Type B pancreatic cell (in vitro differentiated cells): Measurements from ENCODE around the gene DEPDC1B. TPM values are rescaled to one million over a fixed set of nuclear protein-coding genes. Genes with fewer than 3 reads are reported as not detected.

Experiments used
- DNase-seq: peaks from one replicate; pipeline ENCODE4 v3.0.0; 2021; ENCODE audit warnings: mixed read lengths; ENCODE audit not compliant: unreplicated experiment; ENCODE audit errors: extremely low spot score
- H3K27ac Mint-ChIP-seq: 2 replicates; pipeline ENCODE4 v1.8.0; 2021; ENCODE audit warnings: mild to moderate bottlenecking, mixed read lengths
- H3K27me3 Mint-ChIP-seq: 2 replicates; pipeline ENCODE4 v1.8.0; 2021; ENCODE audit warnings: mixed read lengths
- H3K36me3 Mint-ChIP-seq: 2 replicates; pipeline ENCODE4 v1.8.0; 2021; ENCODE audit warnings: mixed read lengths
- H3K4me1 Mint-ChIP-seq: one replicate; pipeline ENCODE4 v1.8.0; 2021; ENCODE audit warnings: mixed read lengths; ENCODE audit not compliant: unreplicated experiment
- H3K4me3 Mint-ChIP-seq: 2 replicates; pipeline ENCODE4 v1.8.0; 2021; ENCODE audit warnings: mild to moderate bottlenecking, mixed read lengths
- H3K9me3 Mint-ChIP-seq: 2 replicates; pipeline ENCODE4 v1.8.0; 2021; ENCODE audit warnings: mixed read lengths
- total RNA-seq: library from RNA; stranded (reverse); gene quantifications from 2 replicates; pipeline ENCODE4 v1.2.1, GENCODE V29; 2021; ENCODE audit warnings: low replicate concordance
- TF ChIP-seq, protein P1 (sequence below): fragments of 200-600 bp; sonication (generic); conservative IDR thresholded peaks from 2 replicates; pipeline ENCODE4 v1.5.0; 2021; ENCODE audit warnings: antibody characterized with exemption, mild to moderate bottlenecking

DEPDC1B gene
- total RNA-seq, 1 donor from 2014 or later, result 29.1 TPM

DNA sequence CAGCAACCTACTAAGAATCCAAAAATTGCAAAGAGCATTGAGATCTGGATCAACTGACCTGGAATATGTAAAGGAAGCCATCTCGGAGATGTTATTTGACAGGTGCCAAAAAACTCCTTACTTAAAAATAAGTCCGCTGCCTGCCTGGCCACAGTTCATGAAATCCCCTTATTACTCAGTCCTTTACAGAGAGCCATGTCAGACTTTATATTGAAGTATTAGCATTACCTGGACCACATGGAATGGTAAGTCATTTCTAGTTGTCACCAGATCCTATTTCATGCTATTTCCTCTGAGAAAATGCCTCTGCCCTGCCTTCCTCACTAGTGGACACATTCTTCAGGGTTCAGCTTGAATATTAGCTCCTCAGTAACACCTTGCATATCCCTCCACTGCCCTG, 115.7 kb downstream of the DEPDC1B start:
- Mint-ChIP-seq H3K27ac (no peak overlapping the region), H3K27me3 (no peaks in the 10 kb centered on the region), H3K9me3 (no peaks in the 10 kb centered on the region), H3K36me3 (no peaks in the 10 kb centered on the region), H3K4me3 (no peak overlapping the region), H3K4me1 (peaks cover 4% of the 10 kb centered on the region)
- TF ChIP-seq, protein P1, sequence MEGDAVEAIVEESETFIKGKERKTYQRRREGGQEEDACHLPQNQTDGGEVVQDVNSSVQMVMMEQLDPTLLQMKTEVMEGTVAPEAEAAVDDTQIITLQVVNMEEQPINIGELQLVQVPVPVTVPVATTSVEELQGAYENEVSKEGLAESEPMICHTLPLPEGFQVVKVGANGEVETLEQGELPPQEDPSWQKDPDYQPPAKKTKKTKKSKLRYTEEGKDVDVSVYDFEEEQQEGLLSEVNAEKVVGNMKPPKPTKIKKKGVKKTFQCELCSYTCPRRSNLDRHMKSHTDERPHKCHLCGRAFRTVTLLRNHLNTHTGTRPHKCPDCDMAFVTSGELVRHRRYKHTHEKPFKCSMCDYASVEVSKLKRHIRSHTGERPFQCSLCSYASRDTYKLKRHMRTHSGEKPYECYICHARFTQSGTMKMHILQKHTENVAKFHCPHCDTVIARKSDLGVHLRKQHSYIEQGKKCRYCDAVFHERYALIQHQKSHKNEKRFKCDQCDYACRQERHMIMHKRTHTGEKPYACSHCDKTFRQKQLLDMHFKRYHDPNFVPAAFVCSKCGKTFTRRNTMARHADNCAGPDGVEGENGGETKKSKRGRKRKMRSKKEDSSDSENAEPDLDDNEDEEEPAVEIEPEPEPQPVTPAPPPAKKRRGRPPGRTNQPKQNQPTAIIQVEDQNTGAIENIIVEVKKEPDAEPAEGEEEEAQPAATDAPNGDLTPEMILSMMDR, result no peak
- no peak for DNase-seq

DNA sequence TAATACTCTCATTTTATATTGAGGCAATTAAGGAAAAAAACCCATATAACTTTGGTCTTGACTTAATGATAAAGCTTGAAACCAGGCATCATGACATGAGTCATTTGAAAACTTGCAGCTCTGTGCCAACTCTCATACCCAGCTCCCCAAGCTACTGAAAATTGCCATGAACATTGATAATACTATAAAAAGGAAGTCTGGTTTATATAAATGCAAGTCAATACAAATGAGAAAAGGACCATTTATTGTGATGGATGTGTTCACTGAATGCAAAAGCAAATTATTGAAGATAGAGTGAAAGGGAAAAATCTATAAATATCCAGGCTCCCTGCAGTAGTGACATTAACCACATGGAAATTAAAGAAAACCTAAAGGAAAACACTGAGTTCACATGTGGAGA, 116.3 kb downstream of the DEPDC1B start:
- Mint-ChIP-seq H3K9me3 (no peaks in the 10 kb centered on the region), H3K4me3 (no peak overlapping the region), H3K36me3 (no peaks in the 10 kb centered on the region), H3K27ac (no peak overlapping the region), H3K27me3 (no peaks in the 10 kb centered on the region), H3K4me1 (peaks cover 4% of the 10 kb centered on the region)
- TF ChIP-seq, protein P1, result no peak
- no peak for DNase-seq

DNA sequence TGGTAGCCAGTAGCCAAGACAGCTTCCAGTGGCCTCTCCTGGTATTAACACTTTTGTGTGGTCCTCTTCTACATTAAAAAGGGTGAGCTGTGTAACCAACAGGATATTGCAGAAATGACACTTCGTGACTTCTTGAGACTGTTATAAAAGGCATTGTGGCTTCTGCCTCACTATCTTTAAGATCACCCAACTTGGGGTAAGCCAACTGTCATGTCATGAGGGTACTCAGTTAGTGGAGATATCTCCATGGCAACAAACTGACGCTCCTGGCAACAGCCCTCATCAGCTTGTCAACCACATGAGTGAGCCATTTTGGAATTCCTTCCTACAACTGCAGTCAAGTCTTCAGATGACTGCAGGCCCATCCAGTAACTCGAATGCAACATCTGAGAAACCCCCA, 121.7 kb downstream of the DEPDC1B start:
- no peaks in the 10 kb centered on the region for H3K4me1 Mint-ChIP-seq
- no peak overlapping the region for H3K4me3 Mint-ChIP-seq
- TF ChIP-seq, protein P1, result no peak
- no peaks in the 10 kb centered on the region for H3K36me3 Mint-ChIP-seq
- no peak for DNase-seq
- no peak overlapping the region for H3K27ac Mint-ChIP-seq
- no peaks in the 10 kb centered on the region for H3K27me3 Mint-ChIP-seq
- no peaks in the 10 kb centered on the region for H3K9me3 Mint-ChIP-seq

DNA sequence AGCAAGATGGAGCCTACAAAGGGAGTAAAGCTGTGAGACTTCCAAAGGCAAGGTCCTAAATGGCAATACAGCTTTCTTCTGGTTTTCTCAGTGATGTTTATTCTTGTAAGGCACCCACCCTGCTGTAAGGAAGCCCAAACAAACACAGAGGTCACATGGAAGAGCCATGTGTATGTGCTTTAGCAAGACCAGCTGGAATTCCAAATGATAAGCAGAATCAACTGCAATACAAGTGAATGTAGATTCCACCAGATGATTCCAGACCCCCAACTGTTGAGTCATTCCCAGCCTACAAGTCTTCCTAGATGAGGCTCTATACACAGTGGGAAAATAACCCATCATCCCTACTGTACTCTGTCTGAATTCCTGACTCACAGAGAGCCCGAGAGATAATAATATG, 122.8 kb downstream of the DEPDC1B start:
- H3K4me3 Mint-ChIP-seq, result no peak overlapping the region
- TF ChIP-seq, protein P1, result no peak
- H3K36me3 Mint-ChIP-seq, result no peaks in the 10 kb centered on the region
- H3K9me3 Mint-ChIP-seq, result no peaks in the 10 kb centered on the region
- no peak for DNase-seq
- H3K27me3 Mint-ChIP-seq, result no peaks in the 10 kb centered on the region
- H3K27ac Mint-ChIP-seq, result no peak overlapping the region
- no peaks in the 10 kb centered on the region for H3K4me1 Mint-ChIP-seq

DNA sequence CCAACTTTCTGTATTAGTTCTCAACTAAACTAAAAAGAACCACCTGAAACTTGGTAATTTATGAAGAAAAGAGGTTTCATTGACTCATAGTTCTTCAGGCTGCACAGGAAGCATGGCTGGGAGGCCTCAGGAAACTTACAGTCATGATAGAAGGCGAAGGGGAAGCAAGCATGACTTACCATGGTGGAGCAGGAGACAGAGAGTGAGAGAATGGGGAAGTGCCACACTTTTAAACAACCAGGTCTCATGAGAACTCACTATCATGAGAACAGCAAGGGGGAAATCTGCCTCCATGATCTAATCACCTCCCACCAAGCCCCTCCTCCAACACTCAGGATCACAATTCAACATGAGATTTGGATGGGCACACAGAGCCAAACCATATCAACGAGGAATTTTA, 123.5 kb downstream of the DEPDC1B start:
- Mint-ChIP-seq H3K27me3 (no peaks in the 10 kb centered on the region), H3K4me3 (no peak overlapping the region), H3K36me3 (no peaks in the 10 kb centered on the region), H3K9me3 (no peaks in the 10 kb centered on the region), H3K4me1 (no peaks in the 10 kb centered on the region), H3K27ac (no peak overlapping the region)
- no peak for DNase-seq
- TF ChIP-seq, protein P1, result no peak

DNA sequence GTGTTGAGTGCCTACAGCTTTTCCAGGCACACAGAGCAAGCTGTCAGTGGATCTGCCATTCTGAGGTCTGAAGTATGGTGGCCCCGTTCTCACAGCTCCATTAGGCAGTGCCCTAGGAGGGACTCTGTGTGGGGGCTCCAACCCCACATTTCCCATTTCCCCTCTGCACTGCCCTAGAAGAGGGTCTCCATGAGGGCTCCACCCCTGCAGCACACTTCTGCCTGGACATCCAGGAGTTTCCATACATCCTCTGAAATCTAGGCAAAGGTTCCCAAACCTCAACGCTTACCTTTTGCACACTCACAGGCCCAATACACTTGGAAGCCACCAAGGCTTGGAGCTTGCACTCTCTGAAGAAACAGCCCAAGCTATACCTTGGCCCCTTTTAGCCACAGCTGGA, 131.3 kb downstream of the DEPDC1B start:
- Mint-ChIP-seq H3K27me3 (no peaks in the 10 kb centered on the region), H3K4me3 (no peak overlapping the region), H3K36me3 (no peaks in the 10 kb centered on the region), H3K27ac (no peak overlapping the region), H3K4me1 (no peaks in the 10 kb centered on the region), H3K9me3 (peaks cover 3% of the 10 kb centered on the region)
- TF ChIP-seq, protein P1, result no peak
- no peak for DNase-seq
